HEK293 (cell line): ENCODE measurements around the gene TRPV5.

Source experiments
- CTCF ChIA-PET: fragments of 350-600 bp; formaldehyde crosslinking; extraction: SDS; loops from one replicate; lab custom pipeline; 2021; ENCODE audit warnings: antibody characterized with exemption; lab: Yijun Ruan, JAX
- POLR2A ChIA-PET: fragments of 300-600 bp; formaldehyde crosslinking; extraction: SDS; loops from one replicate; lab custom pipeline; 2020; ENCODE audit warnings: antibody characterized with exemption, inconsistent platforms; lab: Yijun Ruan, JAX
- H3K27ac ChIP-seq: fragments of 200-500 bp; sonication (Bioruptor generic); 2 replicates; pipeline ENCODE4 v1.5.1; 2014; ENCODE audit warnings: low read depth, low read length, control low read depth, inconsistent platforms; ENCODE audit errors: extremely low read depth
- H3K36me3 ChIP-seq, 2 experiments: fragments of 200-500 bp in 1 of 2; sonication (Bioruptor generic) in 1 of 2; 1 replicate in 1 of 2; 2 replicates in 1 of 2; pipeline ENCODE4 v1.5.1; 2014 to 2017; ENCODE audit warnings: inconsistent platforms in 2 of 2, low read length in 2 of 2; ENCODE audit not compliant: control insufficient read depth in 2 of 2, insufficient read depth in 1 of 2
- H3K4me1 ChIP-seq: fragments of 200-500 bp; sonication (Bioruptor generic); 2 replicates; pipeline ENCODE4 v1.5.1; 2014; ENCODE audit warnings: mild to moderate bottlenecking, low read length, inconsistent platforms; ENCODE audit not compliant: control insufficient read depth, insufficient read depth
- H3K4me3 ChIP-seq: 2 replicates; pipeline ENCODE4 v1.5.1; 2011; ENCODE audit warnings: low read depth, mild to moderate bottlenecking, control low read depth, low read length, moderate library complexity
- H3K9me3 ChIP-seq: fragments of 200-500 bp; sonication (Bioruptor generic); 2 replicates; pipeline ENCODE4 v1.5.1; 2014; ENCODE audit warnings: low read depth, low read length, inconsistent platforms; ENCODE audit not compliant: control insufficient read depth, insufficient read depth
- GLIS1 ChIP-seq: fragments of 450-650 bp; formaldehyde crosslinking; IDR thresholded peaks from 2 replicates; pipeline ENCODE4 v1.5.1; 2016; ENCODE audit warnings: missing biosample characterization, missing genetic modification characterization
- HOXC10 ChIP-seq: sonication (generic); formaldehyde crosslinking; IDR thresholded peaks from 2 replicates; pipeline ENCODE4 v1.8.1; 2023; ENCODE audit warnings: mild to moderate bottlenecking, missing genetic modification reagents
- KLF1 ChIP-seq: fragments of 450-650 bp; formaldehyde crosslinking; IDR thresholded peaks from 2 replicates; pipeline ENCODE4 v1.5.1; 2016; ENCODE audit warnings: missing biosample characterization, missing genetic modification characterization
- PRDM1 ChIP-seq: fragments of 450-650 bp; formaldehyde crosslinking; IDR thresholded peaks from 2 replicates; pipeline ENCODE4; 2016; ENCODE audit warnings: missing biosample characterization, missing genetic modification characterization
- SP2 ChIP-seq: fragments of 450-650 bp; formaldehyde crosslinking; IDR thresholded peaks from 2 replicates; pipeline ENCODE4 v1.5.1; 2016; ENCODE audit warnings: missing biosample characterization, missing genetic modification characterization
- ZBTB17 ChIP-seq: fragments of 450-650 bp; formaldehyde crosslinking; IDR thresholded peaks from 2 replicates; pipeline ENCODE4 v1.5.1; 2016; ENCODE audit warnings: missing biosample characterization, missing genetic modification characterization
- ZBTB7A ChIP-seq: fragments of 450-650 bp; formaldehyde crosslinking; IDR thresholded peaks from 2 replicates; pipeline ENCODE4 v1.5.1; 2016; ENCODE audit warnings: low read depth, missing biosample characterization, missing genetic modification characterization
- ZFHX2 ChIP-seq: fragments of 450-650 bp; formaldehyde crosslinking; conservative IDR thresholded peaks from 2 replicates; pipeline ENCODE4 v1.5.1; 2016; ENCODE audit warnings: missing biosample characterization, missing genetic modification characterization
- ZNF132 ChIP-seq: fragments of 450-650 bp; formaldehyde crosslinking; IDR thresholded peaks from 2 replicates; pipeline ENCODE4 v1.5.1; 2017; ENCODE audit warnings: missing biosample characterization, missing genetic modification characterization, borderline replicate concordance
- ZNF148 ChIP-seq: fragments of 450-650 bp; formaldehyde crosslinking; IDR thresholded peaks from 2 replicates; pipeline ENCODE4 v1.5.0; 2017; ENCODE audit warnings: missing biosample characterization, missing genetic modification characterization, borderline replicate concordance
- ZNF2 ChIP-seq: fragments of 450-650 bp; formaldehyde crosslinking; IDR thresholded peaks from 2 replicates; pipeline ENCODE4 v1.5.1; 2016; ENCODE audit warnings: missing biosample characterization, missing genetic modification characterization
- ZNF214 ChIP-seq: fragments of 450-650 bp; formaldehyde crosslinking; IDR thresholded peaks from 2 replicates; pipeline ENCODE4 v1.5.1; 2017; ENCODE audit warnings: missing biosample characterization, mild to moderate bottlenecking, missing genetic modification characterization, borderline replicate concordance
- ZNF223 ChIP-seq: fragments of 450-650 bp; formaldehyde crosslinking; IDR thresholded peaks from 2 replicates; pipeline ENCODE4 v1.5.1; 2016; ENCODE audit warnings: missing biosample characterization, missing genetic modification characterization
- ZNF280C ChIP-seq: fragments of 450-650 bp; formaldehyde crosslinking; IDR thresholded peaks from 2 replicates; pipeline ENCODE4 v1.5.1; 2016; ENCODE audit warnings: missing biosample characterization, missing genetic modification characterization
- ZNF292 ChIP-seq: fragments of 450-650 bp; formaldehyde crosslinking; IDR thresholded peaks from 2 replicates; pipeline ENCODE4 v1.5.1; 2016; ENCODE audit warnings: low read depth, missing biosample characterization, missing genetic modification characterization, borderline replicate concordance
- ZNF302 ChIP-seq: fragments of 450-650 bp; formaldehyde crosslinking; IDR thresholded peaks from 2 replicates; pipeline ENCODE4 v1.5.1; 2016; ENCODE audit warnings: missing biosample characterization, missing genetic modification characterization, low read depth
- ZNF354C ChIP-seq: fragments of 450-650 bp; formaldehyde crosslinking; IDR thresholded peaks from 2 replicates; pipeline ENCODE4 v1.5.1; 2016; ENCODE audit warnings: missing biosample characterization, missing genetic modification characterization, low read depth, borderline replicate concordance
- ZNF366 ChIP-seq: fragments of 450-650 bp; formaldehyde crosslinking; conservative IDR thresholded peaks from 2 replicates; pipeline ENCODE4 v1.5.1; 2016; ENCODE audit warnings: missing biosample characterization, missing genetic modification characterization
- ZNF391 ChIP-seq: fragments of 450-650 bp; formaldehyde crosslinking; IDR thresholded peaks from 2 replicates; pipeline ENCODE4 v1.5.1; 2016; ENCODE audit warnings: low read depth, missing biosample characterization, missing genetic modification characterization, borderline replicate concordance
- ZNF571 ChIP-seq: fragments of 450-650 bp; formaldehyde crosslinking; IDR thresholded peaks from 2 replicates; pipeline ENCODE4 v1.5.0; 2017; ENCODE audit warnings: missing biosample characterization, missing genetic modification characterization
- ZNF585B ChIP-seq: fragments of 450-650 bp; formaldehyde crosslinking; IDR thresholded peaks from 2 replicates; pipeline ENCODE4 v1.5.1; 2016; ENCODE audit warnings: missing biosample characterization, missing genetic modification characterization
- ZNF626 ChIP-seq: fragments of 450-650 bp; sonication (Bioruptor Pico); formaldehyde crosslinking; IDR thresholded peaks from 2 replicates; pipeline ENCODE4 v1.5.1; 2018; ENCODE audit warnings: missing biosample characterization, missing genetic modification characterization, inconsistent platforms
- ZNF768 ChIP-seq: fragments of 450-650 bp; formaldehyde crosslinking; IDR thresholded peaks from 2 replicates; pipeline ENCODE4 v1.5.1; 2018; ENCODE audit warnings: missing biosample characterization, mild to moderate bottlenecking, missing genetic modification characterization
- ZNF777 ChIP-seq: fragments of 450-650 bp; formaldehyde crosslinking; IDR thresholded peaks from 2 replicates; pipeline ENCODE4 v1.5.1; 2017; ENCODE audit warnings: missing biosample characterization, missing genetic modification characterization, borderline replicate concordance
- ZNF792 ChIP-seq: fragments of 450-650 bp; formaldehyde crosslinking; IDR thresholded peaks from 2 replicates; pipeline ENCODE4 v1.5.1; 2016; ENCODE audit warnings: missing biosample characterization, missing genetic modification characterization
- ZNF843 ChIP-seq: fragments of 450-650 bp; formaldehyde crosslinking; IDR thresholded peaks from 2 replicates; pipeline ENCODE4 v1.5.1; 2016; ENCODE audit warnings: missing biosample characterization, missing genetic modification characterization

The TRPV5 gene

GRCh38 chr7:142915315-142915714 lies 18.2 kb downstream of the TRPV5 start (continued):
- TF ChIP-seq ZNF571 (tag by site-specific recombination) (no peak), ZFHX2 (tag by site-specific recombination) (no peak), KLF1 (tag by site-specific recombination) (no peak), ZNF777 (tag by site-specific recombination) (no peak), GLIS1 (tag by site-specific recombination) (no peak)

- Histone ChIP-seq H3K27ac (no peak overlapping the region), H3K4me3 (no peak overlapping the region), H3K36me3 (no peaks in the 10 kb centered on the region), H3K4me1 (no peaks in the 10 kb centered on the region), H3K9me3 (no peaks in the 10 kb centered on the region)
- POLR2A ChIA-PET = no interaction called here
- CTCF ChIA-PET = interaction anchor here (0.7 kb wide), 1 partner anchor 204 kb away, joined by 4 read pairs; no protein-coding TSS in a partner anchor
- no peak for TF ChIP-seq ZNF391 (tag by site-specific recombination)
- no peak for TF ChIP-seq SP2
- TF ChIP-seq ZNF354C = no peak
- no peak for TF ChIP-seq ZNF292 (tag by site-specific recombination)
- TF ChIP-seq ZNF768 (tag by site-specific recombination) = no peak
- no peak for TF ChIP-seq HOXC10 (CRISPR knock-in tag)
- no peak for TF ChIP-seq ZNF132 (tag by site-specific recombination)
- no peak for TF ChIP-seq ZNF366 (tag by site-specific recombination)
- TF ChIP-seq ZBTB7A (tag by site-specific recombination) = no peak
- TF ChIP-seq ZBTB17 (tag by site-specific recombination) = no peak
- no peak for TF ChIP-seq ZNF214
These were observed 19.4 kb downstream of the TRPV5 start for GRCh38 chr7:142914121-142914520.

GRCh38 chr7:142913566-142913965 lies 20.0 kb downstream of the TRPV5 start:
- CTCF ChIA-PET = no interaction called here
- no peaks in the 10 kb centered on the region for H3K9me3 ChIP-seq
- no peaks in the 10 kb centered on the region for H3K4me1 ChIP-seq
- H3K27ac ChIP-seq = no peak overlapping the region
- no peaks in the 10 kb centered on the region for H3K36me3 ChIP-seq
- TF ChIP-seq ZNF626 (tag by site-specific recombination) (no peak), ZNF585B (tag by site-specific recombination) (no peak), ZNF2 (tag by site-specific recombination) (no peak)
- no peak overlapping the region for H3K4me3 ChIP-seq
- POLR2A ChIA-PET = interaction anchor here (0.6 kb wide), 1 partner anchor 17 kb away, joined by 3 read pairs; no protein-coding TSS in a partner anchor

- no peak overlapping the region for H3K4me3 ChIP-seq
- no peaks in the 10 kb centered on the region for H3K36me3 ChIP-seq
- H3K4me1 ChIP-seq = no peaks in the 10 kb centered on the region
- ChIA-PET CTCF (no interaction called here), POLR2A (interaction anchor here (0.6 kb wide), 1 partner anchor 16 kb away, joined by 3 read pairs; no protein-coding TSS in a partner anchor)
- no peaks in the 10 kb centered on the region for H3K9me3 ChIP-seq
- H3K27ac ChIP-seq = no peak overlapping the region
- TF ChIP-seq ZNF792 = no peak
- TF ChIP-seq ZNF302 (tag by site-specific recombination) = no peak
- no peak for TF ChIP-seq PRDM1
- no peak for TF ChIP-seq ZNF148 (tag by site-specific recombination)
- TF ChIP-seq ZNF223 (tag by site-specific recombination) = no peak
- no peak for TF ChIP-seq ZNF354C
- no peak for TF ChIP-seq ZNF843 (tag by site-specific recombination)
- TF ChIP-seq ZNF777 (tag by site-specific recombination) = no peak
- no peak for TF ChIP-seq ZNF280C (tag by site-specific recombination)
These were observed 20.5 kb downstream of the TRPV5 start for GRCh38 chr7:142913051-142913450.
